H1 (cell line): ENCODE measurements around the gene XIAP. TPM values are rescaled to one million over a fixed set of nuclear protein-coding genes. Genes with fewer than 3 reads are reported as not detected.

Source experiments
- CTCF ChIA-PET: fragments of 300-600 bp; sonication (Branson Sonifier 250); formaldehyde crosslinking; loops from one replicate; lab custom pipeline; 2021; ENCODE audit not compliant: partially characterized antibody; lab: Charles Lee
- POLR2A ChIA-PET: fragments of 300-600 bp; sonication (Branson Sonifier 250); formaldehyde crosslinking; loops from one replicate; lab custom pipeline; 2021; ENCODE audit warnings: inconsistent platforms; ENCODE audit not compliant: partially characterized antibody; lab: Charles Lee
- DNase-seq, 2 experiments: peaks; one replicate each; pipeline versions ENCODE4 v3.0.0 to v3.0.0-alpha.2; 2010 to 2022; ENCODE audit warnings: low spot score in 2 of 2, low read depth in 1 of 2, mixed read lengths in 1 of 2
- FAIRE-seq: peaks from 2 replicates; lab custom pipeline; 2011; peaks lifted over from hg19 to GRCh38; lab: Jason Lieb, UNC
- H2AFZ ChIP-seq: 2 replicates; pipeline ENCODE4 v1.8.1; 2012; ENCODE audit warnings: low read length, inconsistent platforms
- H2AK5ac ChIP-seq: 2 replicates; pipeline ENCODE4 v1.6.1; 2013; ENCODE audit warnings: low read depth, low read length
- H2BK120ac ChIP-seq: replicated peaks from 2 replicates; pipeline ENCODE3; 2013; ENCODE audit warnings: low read depth, low read length, inconsistent platforms
- H2BK12ac ChIP-seq: 2 replicates; pipeline ENCODE4 v1.6.1; 2013; ENCODE audit warnings: low read depth, low read length
- H2BK15ac ChIP-seq: 2 replicates; pipeline ENCODE4 v1.6.1; 2013; ENCODE audit warnings: low read length
- H2BK20ac ChIP-seq: 2 replicates; pipeline ENCODE4 v1.6.1; 2013; ENCODE audit warnings: low read length
- H2BK5ac ChIP-seq: 2 replicates; pipeline ENCODE4 v1.6.1; 2013; ENCODE audit warnings: low read depth, low read length
- H3K14ac ChIP-seq: 2 replicates; pipeline ENCODE4 v1.6.1; 2013; ENCODE audit warnings: inconsistent platforms; ENCODE audit not compliant: insufficient read length
- H3K18ac ChIP-seq: 2 replicates; pipeline ENCODE4 v1.6.1; 2013; ENCODE audit warnings: low read length; ENCODE audit errors: extremely low read depth
- H3K23ac ChIP-seq: 2 replicates; pipeline ENCODE4 v1.6.1; 2013; ENCODE audit warnings: inconsistent platforms; ENCODE audit not compliant: insufficient read length
- H3K23me2 ChIP-seq: 2 replicates; pipeline ENCODE4 v1.6.1; 2013; ENCODE audit warnings: low read depth, low read length
- H3K27ac ChIP-seq: 2 replicates; pipeline ENCODE4 v1.6.1; 2011; ENCODE audit warnings: low read depth, low read length, inconsistent platforms
- H3K27me3 ChIP-seq, 4 experiments: replicated peaks in 1 of 4; 1 replicate in 1 of 4; 2 replicates in 3 of 4; pipeline versions ENCODE4 v1.6.1 to v1.8.1; 2011 to 2013; ENCODE audit warnings: low read length in 3 of 4, mild to moderate bottlenecking in 3 of 4, inconsistent platforms in 2 of 4, mixed read lengths in 2 of 4, moderate library complexity in 1 of 4; ENCODE audit not compliant: control insufficient read depth in 3 of 4, insufficient read depth in 3 of 4; ENCODE audit errors: extremely low read depth in 1 of 4
- H3K36me3 ChIP-seq, 4 experiments: 2 replicates each; pipeline versions ENCODE4 v1.6.1 to v1.8.1; 2011 to 2013; ENCODE audit warnings: mild to moderate bottlenecking in 4 of 4, low read length in 3 of 4, moderate library complexity in 2 of 4, control low read depth in 1 of 4, inconsistent platforms in 1 of 4; ENCODE audit not compliant: insufficient read depth in 4 of 4, control insufficient read depth in 2 of 4
- H3K4ac ChIP-seq: replicated peaks from 2 replicates; pipeline ENCODE3; 2013; ENCODE audit warnings: low read length, low read depth, mixed read lengths, inconsistent platforms; ENCODE audit not compliant: insufficient read length
- H3K4me1 ChIP-seq, 4 experiments: replicated peaks in 1 of 4; 1 replicate in 1 of 4; 2 replicates in 3 of 4; pipeline versions ENCODE4 v1.6.1 to v1.8.1; 2011 to 2013; ENCODE audit warnings: low read length in 3 of 4, inconsistent platforms in 2 of 4, mixed read lengths in 1 of 4; ENCODE audit not compliant: insufficient read depth in 4 of 4, control insufficient read depth in 3 of 4
- H3K4me2 ChIP-seq, 2 experiments: 2 replicates each; pipeline versions ENCODE4 v1.6.1 to v1.8.1; 2011 to 2013; ENCODE audit warnings: low read depth in 2 of 2, low read length in 2 of 2, control low read depth in 1 of 2, inconsistent platforms in 1 of 2, mild to moderate bottlenecking in 1 of 2; ENCODE audit not compliant: insufficient read depth in 1 of 2
- H3K4me3 ChIP-seq, 4 experiments: fragments of 200-600, 300-600 bp in 1 of 4; sonication (generic), shearing (Covaris generic), sonication (Bioruptor Twin) in 1 of 4; 2 replicates each; pipeline versions ENCODE4 v1.5.1 to v1.8.1; 2011 to 2016; ENCODE audit warnings: low read length in 4 of 4, low read depth in 3 of 4, control low read depth in 2 of 4, inconsistent platforms in 2 of 4, mild to moderate bottlenecking in 2 of 4, mixed read lengths in 1 of 4, moderate library complexity in 1 of 4; ENCODE audit not compliant: insufficient read depth in 2 of 4; ENCODE audit errors: extremely low read depth in 1 of 4
- H3K56ac ChIP-seq: replicated peaks from 2 replicates; pipeline ENCODE3; 2013; ENCODE audit warnings: low read depth, mild to moderate bottlenecking, mixed read lengths, low read length, inconsistent platforms; ENCODE audit not compliant: insufficient read length
- H3K79me1 ChIP-seq: 2 replicates; pipeline ENCODE4 v1.6.1; 2013; ENCODE audit warnings: low read depth, low read length, control low read depth
- H3K79me2 ChIP-seq, 2 experiments: 2 replicates each; pipeline versions ENCODE4 v1.6.1 to v1.8.1; 2012 to 2013; ENCODE audit warnings: low read length in 2 of 2, mild to moderate bottlenecking in 2 of 2, inconsistent platforms in 1 of 2; ENCODE audit not compliant: insufficient read depth in 2 of 2, control insufficient read depth in 1 of 2
- H3K9ac ChIP-seq, 4 experiments: replicated peaks in 1 of 4; 1 replicate in 1 of 4; 2 replicates in 3 of 4; pipeline versions ENCODE4 v1.6.1 to v1.8.1; 2011 to 2013; ENCODE audit warnings: low read depth in 3 of 4, low read length in 3 of 4, control low read depth in 2 of 4, mild to moderate bottlenecking in 2 of 4, moderate library complexity in 2 of 4, inconsistent platforms in 1 of 4; ENCODE audit errors: extremely low read depth in 1 of 4
- H3K9me3 ChIP-seq, 2 experiments: 2 replicates each; pipeline versions ENCODE4 v1.6.1 to v1.8.1; 2012 to 2013; ENCODE audit warnings: mild to moderate bottlenecking in 2 of 2, moderate library complexity in 2 of 2, control low read depth in 1 of 2, inconsistent platforms in 1 of 2, low read depth in 1 of 2, low read length in 1 of 2, mixed read lengths in 1 of 2; ENCODE audit not compliant: insufficient read depth in 2 of 2
- H4K20me1 ChIP-seq, 2 experiments: replicated peaks in 1 of 2; 2 replicates each; pipeline versions ENCODE3 to v1.8.1; 2011 to 2013; ENCODE audit warnings: inconsistent platforms in 2 of 2, low read length in 2 of 2, mild to moderate bottlenecking in 1 of 2; ENCODE audit not compliant: insufficient read depth in 2 of 2, control insufficient read depth in 1 of 2
- H4K5ac ChIP-seq: 2 replicates; pipeline ENCODE4 v1.6.1; 2013; ENCODE audit warnings: low read length, low read depth, mixed read lengths, inconsistent platforms; ENCODE audit not compliant: insufficient read length
- H4K8ac ChIP-seq: 2 replicates; pipeline ENCODE4 v1.8.0; 2013; ENCODE audit warnings: mild to moderate bottlenecking, moderate library complexity, low read length, inconsistent platforms; ENCODE audit not compliant: insufficient read depth; ENCODE audit errors: extremely low read depth
- H4K91ac ChIP-seq: replicated peaks from 2 replicates; pipeline ENCODE3; 2013; ENCODE audit warnings: low read length, mixed read lengths, inconsistent platforms; ENCODE audit not compliant: insufficient read length
- BACH1 ChIP-seq: IDR thresholded peaks from 2 replicates; pipeline ENCODE4 v1.6.1; 2012; ENCODE audit warnings: low read length, improper control_type of control experiment
- BCL11A ChIP-seq, 2 experiments: IDR thresholded peaks; one replicate each; pipeline ENCODE4 v1.6.1; 2011; ENCODE audit warnings: low read depth in 2 of 2, low read length in 2 of 2, mild to moderate bottlenecking in 2 of 2
- CHD1 ChIP-seq: IDR thresholded peaks from 2 replicates; pipeline ENCODE4 v1.6.1; 2012; ENCODE audit warnings: low read depth, low read length, improper control_type of control experiment
- CHD2 ChIP-seq: IDR thresholded peaks from 2 replicates; pipeline ENCODE4 v1.6.1; 2012; ENCODE audit warnings: low read length, improper control_type of control experiment
- EP300 ChIP-seq, 2 experiments: IDR thresholded peaks; 1 replicate in 1 of 2; 2 replicates in 1 of 2; pipeline ENCODE4 v1.6.1; 2011 to 2012; ENCODE audit warnings: low read depth in 2 of 2, low read length in 2 of 2, mild to moderate bottlenecking in 2 of 2, borderline replicate concordance in 1 of 2, inconsistent platforms in 1 of 2, moderate library complexity in 1 of 2
- GABPA ChIP-seq: IDR thresholded peaks from 2 replicates; pipeline ENCODE4 v1.6.1; 2011; ENCODE audit warnings: mild to moderate bottlenecking, low read length, moderate library complexity, borderline replicate concordance; ENCODE audit not compliant: insufficient read depth
- GTF2F1 ChIP-seq: IDR thresholded peaks from 2 replicates; pipeline ENCODE4 v1.6.1; 2012; ENCODE audit warnings: low read depth, low read length, improper control_type of control experiment, borderline replicate concordance
- HDAC2 ChIP-seq, 2 experiments: fragments of 300-600 bp in 1 of 2; sonication (generic) in 1 of 2; IDR thresholded peaks; 2 replicates each; pipeline ENCODE4 v1.6.1; 2011 to 2012; ENCODE audit warnings: low read depth in 2 of 2, low read length in 2 of 2, mild to moderate bottlenecking in 2 of 2, moderate library complexity in 2 of 2, borderline replicate concordance in 1 of 2, inconsistent platforms in 1 of 2
- KDM1A ChIP-seq: fragments of 200-600, 300-600 bp; sonication (generic); IDR thresholded peaks from 2 replicates; pipeline ENCODE4 v1.7.1; 2016; ENCODE audit warnings: mild to moderate bottlenecking, low read length, borderline replicate concordance
- MAFK ChIP-seq: IDR thresholded peaks from 2 replicates; pipeline ENCODE4 v1.6.1; 2012; ENCODE audit warnings: low read depth, mild to moderate bottlenecking, improper control_type of control experiment, low read length
- NRF1 ChIP-seq: IDR thresholded peaks from 2 replicates; pipeline ENCODE4 v1.6.1; 2011; ENCODE audit warnings: mild to moderate bottlenecking, low read depth, low read length, improper control_type of control experiment
- POLR2A ChIP-seq, 2 experiments: IDR thresholded peaks; 1 replicate in 1 of 2; 2 replicates in 1 of 2; pipeline ENCODE4 v1.6.1; 2011; ENCODE audit warnings: low read depth in 2 of 2, low read length in 2 of 2, mild to moderate bottlenecking in 2 of 2; ENCODE audit errors: control extremely low read depth in 1 of 2
- RXRA ChIP-seq: IDR thresholded peaks from 2 replicates; pipeline ENCODE4 v1.6.1; 2011; ENCODE audit warnings: low read depth, mild to moderate bottlenecking, low read length, moderate library complexity; ENCODE audit not compliant: insufficient read depth
- SUZ12 ChIP-seq: fragments of 200-600 bp; sonication (generic); IDR thresholded peaks from 2 replicates; pipeline ENCODE4 v1.6.1; 2012; ENCODE audit warnings: mild to moderate bottlenecking, inconsistent platforms, low read length, moderate library complexity, mixed read lengths
- TAF1 ChIP-seq: IDR thresholded peaks from 2 replicates; pipeline ENCODE4 v1.6.1; 2011; ENCODE audit warnings: mild to moderate bottlenecking, low read depth, low read length
- WGBS, 2 experiments: shearing (Covaris generic) in 1 of 2; methylation state at CpG; one replicate each; pipeline versions ENCODE4 v1.1.6 to v1.1.7; 2013 to 2015; ENCODE audit warnings: low lambda C conversion rate in 2 of 2, mixed read lengths in 2 of 2, inconsistent platforms in 1 of 2, low coverage in 1 of 2, missing lambda C conversion rate in 1 of 2; ENCODE audit not compliant: insufficient replicate concordance in 2 of 2, insufficient coverage in 1 of 2, insufficient read length in 1 of 2; ENCODE audit errors: extremely low coverage in 1 of 2, missing lambda C conversion rate in 1 of 2; 5-methylcytosine and 5-hydroxymethylcytosine counted together
- polyA plus RNA-seq, 7 experiments: library from polyadenylated mRNA; depleted of rRNA in 3 of 7; stranded (reverse) in 5 of 7; unstranded in 2 of 7; fragments of >200 nt in 5 of 7; fragments of 200-250 nt in 2 of 7; gene quantifications; 1 replicate in 5 of 7; 2 replicates in 1 of 7; 4 replicates in 1 of 7; pipeline versions ENCODE4 v1.2.1 to v1.2.3, GENCODE V29; 2011 to 2013; ENCODE audit warnings: missing spikeins in 2 of 7, mixed read lengths in 2 of 7
- total RNA-seq: library from RNA; stranded (reverse); fragmentation: NEBNext Ultra II Directional; extraction: Animal tissue kit (Norgen Biotek cat#: 25700); gene quantifications from 2 replicates; pipeline ENCODE4 v1.2.1, GENCODE V29; 2021

The XIAP gene
- total and polyA plus RNA-seq, 2 of the 8 experiments (the other 6 are each of a cell fraction or from before 2014, with no cell fraction given), result 5.9 to 44.7 TPM

- DNase-seq (no peak), FAIRE-seq (no peak)
- Histone ChIP-seq H4K20me1 (no peaks in the 10 kb centered on the region), H3K4me1 (no peaks in the 10 kb centered on the region), H3K4ac (no peak overlapping the region), H2BK120ac (no peak overlapping the region), H2AK5ac (no peak overlapping the region), H3K4me3 (no peak overlapping the region), H4K5ac (no peak overlapping the region), H3K79me1 (no peaks in the 10 kb centered on the region), H3K79me2 (no peaks in the 10 kb centered on the region), H3K27ac (no peak overlapping the region), H2BK12ac (no peak overlapping the region), H3K23me2 (no peaks in the 10 kb centered on the region; the same call in 1 of the 2 replicates), H3K56ac (no peak overlapping the region), H3K18ac (no peak overlapping the region), H3K36me3 (no peaks in the 10 kb centered on the region), H3K9ac (no peak overlapping the region), H2BK15ac (no peak overlapping the region), H3K23ac (no peak overlapping the region), H4K91ac (no peak overlapping the region), H4K8ac (no peak overlapping the region), H2BK20ac (no peak overlapping the region), H3K14ac (no peak overlapping the region), H2BK5ac (no peak overlapping the region), H2AFZ (no peak overlapping the region), H3K27me3 (no peaks in the 10 kb centered on the region), H3K9me3 (no peaks in the 10 kb centered on the region), H3K4me2 (no peak overlapping the region)
- ChIA-PET POLR2A (no interaction called here), CTCF (interaction anchor here (0.5 to 1.1 kb wide), 3 partner anchors 19 to 132 kb away, joined by 3 read pairs; no protein-coding TSS in a partner anchor)
- 67% methylated on average over 1 of the region's 1 CpG; no CpG with 5 or more reads in 1 of the 2 experiments for WGBS, 2 experiments
- TF ChIP-seq GABPA (no peak), SUZ12 (no peak), TAF1 (no peak), POLR2A (IDR thresholded peaks at IDR 0.05; ENCODE audit: control extremely low read depth in 1 of 2, low read depth in 2 of 2, low read length in 2 of 2) (no peak), NRF1 (no peak), MAFK (no peak), HDAC2 (IDR thresholded peaks at IDR 0.05; ENCODE audit: borderline replicate concordance in 1 of 2, low read depth in 2 of 2, low read length in 2 of 2) (no peak), BACH1 (no peak), GTF2F1 (no peak), KDM1A (no peak), CHD2 (no peak), RXRA (no peak), EP300 (IDR thresholded peaks at IDR 0.05; ENCODE audit: borderline replicate concordance in 1 of 2, low read depth in 2 of 2, low read length in 2 of 2) (no peak), CHD1 (no peak), BCL11A (IDR thresholded peaks at IDR 0.05; ENCODE audit: low read depth in 2 of 2, low read length in 2 of 2) (no peak)
Observed at GRCh38 chrX:123943074-123943473, 83.2 kb downstream of the XIAP start.
